H9 (cell line): Measurements from ENCODE around the gene CST3. TPM values are rescaled to one million over a fixed set of nuclear protein-coding genes. Genes with fewer than 3 reads are reported as not detected.

Experiments
- DNase-seq: peaks from one replicate; pipeline ENCODE4 v3.0.0-alpha.2; 2017
- H2AFZ ChIP-seq: one replicate; pipeline ENCODE4 v1.6.1; 2013; ENCODE audit warnings: mild to moderate bottlenecking, low read length, control low read depth, moderate library complexity
- H2AK5ac ChIP-seq: 2 replicates; pipeline ENCODE4 v1.6.1; 2013; ENCODE audit warnings: low read length, control low read depth, mixed read lengths; ENCODE audit not compliant: insufficient read length
- H2BK120ac ChIP-seq: one replicate; pipeline ENCODE4 v1.6.1; 2013; ENCODE audit warnings: low read depth, mild to moderate bottlenecking, low read length, control low read depth, inconsistent platforms; ENCODE audit not compliant: poor library complexity, severe bottlenecking
- H2BK12ac ChIP-seq: 2 replicates; pipeline ENCODE4 v1.6.1; 2013; ENCODE audit warnings: low read length, control low read depth, mixed read lengths, low read depth; ENCODE audit not compliant: insufficient read length
- H2BK15ac ChIP-seq: 2 replicates; pipeline ENCODE4 v1.6.1; 2013; ENCODE audit warnings: low read depth, low read length, control low read depth
- H2BK20ac ChIP-seq: one replicate; pipeline ENCODE4 v1.6.1; 2013; ENCODE audit warnings: low read depth, mild to moderate bottlenecking, low read length, control low read depth, inconsistent platforms; ENCODE audit not compliant: poor library complexity, severe bottlenecking
- H2BK5ac ChIP-seq: 2 replicates; pipeline ENCODE4 v1.6.1; 2013; ENCODE audit warnings: low read length, control low read depth, mixed read lengths; ENCODE audit not compliant: insufficient read length
- H3K14ac ChIP-seq: 2 replicates; pipeline ENCODE4 v1.6.1; 2013; ENCODE audit warnings: low read length, control low read depth; ENCODE audit not compliant: insufficient read depth
- H3K18ac ChIP-seq: 2 replicates; pipeline ENCODE4 v1.6.1; 2013; ENCODE audit warnings: low read depth, mild to moderate bottlenecking, mixed read lengths, low read length, control low read depth; ENCODE audit not compliant: insufficient read length
- H3K23ac ChIP-seq: 2 replicates; pipeline ENCODE4 v1.6.1; 2013; ENCODE audit warnings: low read length, control low read depth, mixed read lengths, low read depth; ENCODE audit not compliant: insufficient read length
- H3K23me2 ChIP-seq: 2 replicates; pipeline ENCODE4 v1.6.1; 2013; ENCODE audit warnings: low read depth, mild to moderate bottlenecking, mixed read lengths, low read length, control low read depth; ENCODE audit not compliant: insufficient read length, poor library complexity, severe bottlenecking
- H3K27ac ChIP-seq: 2 replicates; pipeline ENCODE4 v1.5.1; 2013; ENCODE audit warnings: low read length, control low read depth, mixed read lengths, low read depth; ENCODE audit not compliant: insufficient read length
- H3K27me3 ChIP-seq: 2 replicates; pipeline ENCODE4 v1.6.1; 2013; ENCODE audit warnings: low read length, control low read depth, inconsistent platforms; ENCODE audit not compliant: insufficient read depth
- H3K4ac ChIP-seq: 2 replicates; pipeline ENCODE4 v1.6.1; 2013; ENCODE audit warnings: low read depth, mild to moderate bottlenecking, control low read depth, inconsistent platforms, low read length, moderate library complexity
- H3K4me1 ChIP-seq: 2 replicates; pipeline ENCODE4 v1.6.1; 2013; ENCODE audit warnings: low read length, control low read depth, inconsistent platforms; ENCODE audit not compliant: insufficient read depth
- H3K4me2 ChIP-seq: 2 replicates; pipeline ENCODE4 v1.6.1; 2013; ENCODE audit warnings: low read length, control low read depth, mixed read lengths; ENCODE audit not compliant: insufficient read length, insufficient read depth
- H3K56ac ChIP-seq: 2 replicates; pipeline ENCODE4 v1.6.1; 2013; ENCODE audit warnings: low read depth, mild to moderate bottlenecking, mixed read lengths, low read length, control low read depth; ENCODE audit not compliant: insufficient read length
- H3K79me1 ChIP-seq: 2 replicates; pipeline ENCODE4 v1.6.1; 2013; ENCODE audit warnings: low read depth, mild to moderate bottlenecking, moderate library complexity, low read length, control low read depth, inconsistent platforms; ENCODE audit not compliant: insufficient read depth, poor library complexity, severe bottlenecking
- H3K79me2 ChIP-seq: 2 replicates; pipeline ENCODE4 v1.6.1; 2013; ENCODE audit warnings: low read length, control low read depth, inconsistent platforms; ENCODE audit not compliant: insufficient read depth
- H3K9ac ChIP-seq: 2 replicates; pipeline ENCODE4 v1.6.1; 2013; ENCODE audit warnings: low read length, control low read depth, mixed read lengths; ENCODE audit not compliant: insufficient read length; ENCODE audit errors: extremely low read depth
- H3K9me3 ChIP-seq: one replicate; pipeline ENCODE4 v1.6.1; 2013; ENCODE audit warnings: low read depth, low read length, inconsistent platforms; ENCODE audit not compliant: control insufficient read depth
- H3T11ph ChIP-seq: one replicate; pipeline ENCODE4 v1.6.1; 2013; ENCODE audit warnings: mild to moderate bottlenecking, low read length, control low read depth, inconsistent platforms
- H4K20me1 ChIP-seq: one replicate; pipeline ENCODE4 v1.6.1; 2013; ENCODE audit not compliant: control insufficient read depth, insufficient read length, insufficient read depth
- H4K5ac ChIP-seq: 2 replicates; pipeline ENCODE4 v1.6.1; 2013; ENCODE audit warnings: low read depth, mild to moderate bottlenecking, mixed read lengths, low read length, control low read depth; ENCODE audit not compliant: insufficient read length
- H4K8ac ChIP-seq: replicated peaks from 2 replicates; pipeline ENCODE4 v1.6.1; 2013; ENCODE audit warnings: low read length, control low read depth, mixed read lengths, low read depth; ENCODE audit not compliant: insufficient read length
- H4K91ac ChIP-seq: 2 replicates; pipeline ENCODE4 v1.6.1; 2013; ENCODE audit warnings: low read depth, mild to moderate bottlenecking, moderate library complexity, mixed read lengths, low read length, control low read depth; ENCODE audit not compliant: insufficient read length
- H3K27ac Mint-ChIP-seq, 3 experiments: 2 replicates in 2 of 3; 3 replicates in 1 of 3; pipeline ENCODE4 v1.8.0; 2020 to 2021; ENCODE audit warnings: mixed read lengths in 3 of 3, mild to moderate bottlenecking in 1 of 3, moderate library complexity in 1 of 3
- H3K27me3 Mint-ChIP-seq: 2 replicates; pipeline ENCODE4 v1.8.0; 2021; ENCODE audit warnings: low read depth, mild to moderate bottlenecking, moderate library complexity, mixed read lengths
- H3K36me3 Mint-ChIP-seq, 3 experiments: 2 replicates in 2 of 3; 3 replicates in 1 of 3; pipeline ENCODE4 v1.8.0; 2020 to 2021; ENCODE audit warnings: low read depth in 3 of 3, mixed read lengths in 3 of 3; ENCODE audit not compliant: insufficient read depth in 1 of 3
- H3K4me1 Mint-ChIP-seq, 2 experiments: 2 replicates each; pipeline ENCODE4 v1.8.0; 2020; ENCODE audit warnings: mixed read lengths in 2 of 2
- H3K4me3 Mint-ChIP-seq, 2 experiments: 2 replicates in 1 of 2; 3 replicates in 1 of 2; pipeline ENCODE4 v1.8.0; 2020 to 2021; ENCODE audit warnings: mild to moderate bottlenecking in 2 of 2, mixed read lengths in 2 of 2, moderate library complexity in 1 of 2
- H3K9me3 Mint-ChIP-seq, 2 experiments: 2 replicates in 1 of 2; 3 replicates in 1 of 2; pipeline ENCODE4 v1.8.0; 2020; ENCODE audit warnings: mild to moderate bottlenecking in 2 of 2, mixed read lengths in 2 of 2, moderate library complexity in 1 of 2
- WGBS: extraction: QIAGEN DNeasy Blood & Tissue Kit; methylation state at CpG from one replicate; pipeline ENCODE4 v1.1.7; 2013; ENCODE audit warnings: missing lambda C conversion rate, low lambda C conversion rate, mixed read lengths; ENCODE audit not compliant: insufficient read length; ENCODE audit errors: extremely low coverage; 5-methylcytosine and 5-hydroxymethylcytosine counted together
- total RNA-seq: library from RNA; stranded (reverse); gene quantifications from 2 replicates; pipeline ENCODE4 v1.2.1, GENCODE V29; 2021
- TF ChIP-seq, protein P1 (sequence below): fragments of 200-600 bp; sonication (generic); conservative IDR thresholded peaks from 3 replicates; pipeline ENCODE4 v1.8.0; 2021; ENCODE audit warnings: antibody characterized with exemption, mild to moderate bottlenecking

CST3 gene
- total RNA-seq, 1 experiment from 2014 or later, result 77.2 TPM

DNA sequence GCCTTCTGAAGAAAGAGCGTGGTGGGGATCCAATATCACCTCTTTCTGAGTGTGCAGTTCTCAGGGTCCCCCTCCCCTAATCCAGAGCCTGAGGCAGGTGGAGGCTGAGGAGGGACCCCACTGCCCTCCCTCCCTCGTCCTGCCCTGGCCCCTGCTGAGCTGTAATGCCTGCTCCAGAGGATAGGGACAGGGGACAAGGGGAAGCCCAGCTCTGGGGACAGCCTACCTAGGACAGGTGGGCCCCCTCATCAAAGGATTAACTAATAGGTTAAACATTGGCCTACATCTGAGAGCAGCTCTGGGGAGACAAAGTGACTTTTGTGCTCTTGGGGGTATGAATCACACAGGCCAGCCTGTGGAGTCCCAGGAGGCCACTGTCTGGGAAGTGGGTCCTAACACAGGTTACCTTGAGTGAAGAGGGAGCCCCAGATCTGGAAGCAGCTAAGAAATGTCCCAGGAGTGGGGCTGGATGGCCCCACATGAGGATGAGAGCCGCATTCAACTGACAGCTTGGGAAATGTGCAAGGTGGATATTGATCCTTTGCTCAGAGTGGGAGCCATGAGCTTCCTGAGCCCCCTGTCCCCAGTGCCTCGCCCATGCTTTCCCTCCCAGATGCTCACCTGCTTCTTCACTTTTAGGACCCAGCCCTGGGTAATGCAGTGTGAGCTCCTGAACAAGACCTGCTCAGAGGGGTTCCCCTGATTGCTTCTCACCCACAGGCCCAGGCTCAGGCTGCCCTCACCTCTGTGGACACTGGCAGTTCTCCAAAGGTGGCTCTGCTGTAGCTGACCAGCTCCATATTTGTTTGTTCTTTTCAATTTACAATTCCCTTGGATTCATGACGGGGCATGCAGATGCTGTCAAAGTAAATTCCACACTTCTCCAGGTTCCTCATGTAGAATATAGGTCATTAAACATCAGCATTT lies 51.7 kb downstream of the CST3 start:
- Histone ChIP-seq H3K4ac (no peak overlapping the region), H2BK20ac (no peak overlapping the region), H2BK120ac (no peak overlapping the region), H2AK5ac (no peak overlapping the region), H3T11ph (no peak overlapping the region), H3K79me1 (no peaks in the 10 kb centered on the region), H3K9ac (no peak overlapping the region), H4K91ac (no peak overlapping the region), H3K14ac (no peak overlapping the region), H3K18ac (no peak overlapping the region), H2AFZ (no peak overlapping the region), H3K4me2 (no peak overlapping the region), H3K56ac (no peak overlapping the region), H4K20me1 (no peaks in the 10 kb centered on the region), H3K27ac (no peak overlapping the region), H3K4me1 (no peaks in the 10 kb centered on the region), H2BK15ac (no peak overlapping the region), H3K27me3 (no peaks in the 10 kb centered on the region; the same call in 1 of the 2 replicates), H3K23me2 (no peaks in the 10 kb centered on the region), H3K79me2 (no peaks in the 10 kb centered on the region; the same call in 1 of the 2 replicates), H2BK5ac (no peak overlapping the region), H3K9me3 (no peaks in the 10 kb centered on the region), H4K8ac (no peak overlapping the region), H2BK12ac (no peak overlapping the region), H3K23ac (no peak overlapping the region), H4K5ac (no peak overlapping the region)
- Mint-ChIP-seq H3K27me3 (peaks cover 15% of the 10 kb centered on the region; the same call in 1 of the 2 replicates), H3K9me3 (peaks cover 2% of the 10 kb centered on the region in 2 experiments), H3K27ac (no peak overlapping the region), H3K4me3 (no peak overlapping the region), H3K4me1 (peaks cover 22 to 26% of the 10 kb centered on the region in 2 experiments), H3K36me3 (peaks cover 0 to 16% (median 1%) of the 10 kb centered on the region in 3 experiments; a peak in 4 of 7 replicates)
- DNase-seq, result no peak
- no CpG with 5 or more reads among the region's 5 CpGs for WGBS
- TF ChIP-seq, protein P1, sequence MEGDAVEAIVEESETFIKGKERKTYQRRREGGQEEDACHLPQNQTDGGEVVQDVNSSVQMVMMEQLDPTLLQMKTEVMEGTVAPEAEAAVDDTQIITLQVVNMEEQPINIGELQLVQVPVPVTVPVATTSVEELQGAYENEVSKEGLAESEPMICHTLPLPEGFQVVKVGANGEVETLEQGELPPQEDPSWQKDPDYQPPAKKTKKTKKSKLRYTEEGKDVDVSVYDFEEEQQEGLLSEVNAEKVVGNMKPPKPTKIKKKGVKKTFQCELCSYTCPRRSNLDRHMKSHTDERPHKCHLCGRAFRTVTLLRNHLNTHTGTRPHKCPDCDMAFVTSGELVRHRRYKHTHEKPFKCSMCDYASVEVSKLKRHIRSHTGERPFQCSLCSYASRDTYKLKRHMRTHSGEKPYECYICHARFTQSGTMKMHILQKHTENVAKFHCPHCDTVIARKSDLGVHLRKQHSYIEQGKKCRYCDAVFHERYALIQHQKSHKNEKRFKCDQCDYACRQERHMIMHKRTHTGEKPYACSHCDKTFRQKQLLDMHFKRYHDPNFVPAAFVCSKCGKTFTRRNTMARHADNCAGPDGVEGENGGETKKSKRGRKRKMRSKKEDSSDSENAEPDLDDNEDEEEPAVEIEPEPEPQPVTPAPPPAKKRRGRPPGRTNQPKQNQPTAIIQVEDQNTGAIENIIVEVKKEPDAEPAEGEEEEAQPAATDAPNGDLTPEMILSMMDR, result no peak
